GM19025 (cell line): ENCODE data around the gene DBNDD1.
"Not testable (repeated sequence)": the region's sequence is repeated elsewhere in the genome, so short reads cannot be mapped to it uniquely, and the experiment has no call there.

Source experiments
- ATAC-seq: cut with Tn5 transposase; IDR thresholded peaks from one replicate; pipeline ENCODE4 v1.9.1; 2021; ENCODE audit warnings: mild to moderate bottlenecking, low read depth, moderate library complexity; ENCODE audit not compliant: unreplicated experiment

Gene DBNDD1

GRCh38 chr16:90018652-90019542 lies at the start of gene DBNDD1:
DBNDD1 (minus strand) TSS chr16:90019456; CDS start chr16:90019341, 115 bp downstream.
- ATAC-seq = no peak

GRCh38 chr16:90061437-90061836 lies 42.2 kb upstream of the DBNDD1 start:
- no peak for ATAC-seq

GRCh38 chr16:90057738-90058173 lies 38.5 kb upstream of the DBNDD1 start:
- no peak for ATAC-seq

GRCh38 chr16:90056521-90056920 lies 37.3 kb upstream of the DBNDD1 start:
- ATAC-seq = not testable (repeated sequence)

GRCh38 chr16:90055371-90055770 lies 36.1 kb upstream of the DBNDD1 start:
- ATAC-seq = no peak

GRCh38 chr16:90054554-90054953 lies 35.3 kb upstream of the DBNDD1 start:
- ATAC-seq = no peak

- no peak for ATAC-seq
Observed at GRCh38 chr16:90053902-90054500, 34.7 kb upstream of the DBNDD1 start.

GRCh38 chr16:90050969-90051368 lies 31.7 kb upstream of the DBNDD1 start:
- no peak for ATAC-seq

- ATAC-seq = no peak
Observed at GRCh38 chr16:90048737-90049330, 29.6 kb upstream of the DBNDD1 start.

- ATAC-seq = no peak
Observed at GRCh38 chr16:90048347-90048722, 29.1 kb upstream of the DBNDD1 start.

GRCh38 chr16:90047714-90048346 lies 28.6 kb upstream of the DBNDD1 start:
- no peak for ATAC-seq

- no peak for ATAC-seq
Observed at GRCh38 chr16:90046971-90047713, 27.9 kb upstream of the DBNDD1 start.

- no peak for ATAC-seq
Observed at GRCh38 chr16:90046122-90046970, 27.1 kb upstream of the DBNDD1 start.

- ATAC-seq = no peak
Observed at GRCh38 chr16:90044111-90044551, 24.9 kb upstream of the DBNDD1 start.

- ATAC-seq = no peak
Observed at GRCh38 chr16:90043526-90043925, 24.3 kb upstream of the DBNDD1 start.

- ATAC-seq = no peak
Observed at GRCh38 chr16:90042946-90043514, 23.8 kb upstream of the DBNDD1 start.

- ATAC-seq = no peak
Observed at GRCh38 chr16:90041896-90042473, 22.7 kb upstream of the DBNDD1 start.

GRCh38 chr16:90040152-90041023 lies 21.1 kb upstream of the DBNDD1 start:
- ATAC-seq = no peak
